ENCODE data around the gene TMPRSS6.

TMPRSS6 gene

DNA sequence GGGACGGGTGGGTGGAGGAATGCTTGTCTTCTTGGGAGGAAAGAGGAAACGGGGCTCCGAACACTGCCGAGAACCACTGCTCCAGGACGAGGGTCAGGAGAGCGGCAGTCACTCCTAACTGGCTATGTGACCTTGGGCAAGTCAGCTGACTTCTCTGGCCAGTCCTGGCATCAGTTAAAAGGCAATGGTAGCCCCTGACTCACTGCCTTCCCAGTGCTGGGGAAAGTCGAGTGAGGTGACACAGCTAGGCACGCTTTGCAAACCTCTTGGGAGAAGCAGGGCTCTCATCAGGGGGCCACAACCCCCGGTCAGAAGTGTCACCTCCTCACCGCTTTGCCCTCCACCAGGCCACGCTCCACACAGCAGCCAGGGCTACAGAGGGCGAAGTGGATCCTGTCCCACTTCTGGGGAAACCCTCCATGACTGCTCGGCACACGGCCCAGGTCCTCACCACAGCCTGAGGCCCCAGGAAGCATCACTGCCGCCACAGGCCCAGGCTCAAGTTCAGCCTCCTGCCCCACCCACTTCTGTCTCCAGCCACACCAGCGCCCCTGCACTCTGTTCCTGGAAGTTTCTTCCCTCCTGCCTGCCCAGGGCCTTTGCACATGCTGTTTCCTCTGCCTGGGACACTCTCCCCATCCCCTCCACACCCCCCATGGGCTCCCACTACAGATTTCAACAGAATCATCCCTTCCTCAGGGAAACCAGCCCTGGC lies 23.9 kb upstream of the TMPRSS6 start:
- no peaks in the 10 kb centered on the region for H3K27me3 ChIP-seq (ENCODE audit: low read length)
- no peak for TF ChIP-seq EZH2phosphoT487 (conservative IDR thresholded peaks at IDR 0.05; ENCODE audit: low read length)
- no peak overlapping the region for H2AFZ ChIP-seq (ENCODE audit: low read depth, low read length, severe bottlenecking)
- no peaks in the 10 kb centered on the region for H3K79me2 ChIP-seq (ENCODE audit: insufficient read depth, low read length)
- H3F3A ChIP-seq (ENCODE audit: insufficient read depth) = no peaks in the 10 kb centered on the region
- no peaks in the 10 kb centered on the region for H3K36me3 ChIP-seq (ENCODE audit: low read length)
- H3K27ac ChIP-seq (ENCODE audit: low read depth, low read length) = no peak overlapping the region
- no peak overlapping the region for H3K9ac ChIP-seq (ENCODE audit: low read length)
- no peaks in the 10 kb centered on the region for H4K20me1 ChIP-seq (ENCODE audit: low read depth, low read length)
- H3K9me3 ChIP-seq (ENCODE audit: insufficient read depth, low read length) = no peaks in the 10 kb centered on the region
- no peak overlapping the region for H3K4me3 ChIP-seq (ENCODE audit: insufficient read depth, low read length, poor library complexity, severe bottlenecking)
- H3K9me2 ChIP-seq (replicated peaks; ENCODE audit: insufficient read depth, low read length) = no peaks in the 10 kb centered on the region
- no peak overlapping the region for H3K4me2 ChIP-seq (ENCODE audit: low read depth, low read length, poor library complexity, severe bottlenecking)

DNA sequence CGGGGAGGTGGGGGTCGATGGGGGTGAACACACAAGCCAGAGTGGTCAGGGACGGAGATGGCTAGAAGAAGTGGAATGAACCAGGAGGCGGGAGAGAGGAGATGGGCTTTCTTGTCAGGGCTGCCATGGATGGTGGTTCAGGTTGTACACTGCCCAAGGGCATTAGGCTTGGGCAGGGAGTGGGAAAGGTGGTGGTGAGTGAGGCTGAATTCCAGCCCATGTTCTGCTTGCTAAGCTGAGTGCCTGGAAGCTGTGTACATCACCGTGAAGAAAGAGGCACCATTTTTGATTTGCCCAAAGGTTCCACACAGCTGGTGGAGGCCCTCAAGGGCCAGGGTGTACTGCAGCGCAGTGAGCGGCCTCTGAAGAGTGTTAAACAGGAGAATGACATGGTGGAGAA lies 23.3 kb upstream of the TMPRSS6 start:
- no peak overlapping the region for H3K27ac ChIP-seq (ENCODE audit: low read depth, low read length)
- H3K4me3 ChIP-seq (ENCODE audit: insufficient read depth, low read length, poor library complexity, severe bottlenecking) = no peak overlapping the region
- TF ChIP-seq EZH2phosphoT487 (conservative IDR thresholded peaks at IDR 0.05; ENCODE audit: low read length) = no peak
- TF ChIP-seq, protein P1, sequence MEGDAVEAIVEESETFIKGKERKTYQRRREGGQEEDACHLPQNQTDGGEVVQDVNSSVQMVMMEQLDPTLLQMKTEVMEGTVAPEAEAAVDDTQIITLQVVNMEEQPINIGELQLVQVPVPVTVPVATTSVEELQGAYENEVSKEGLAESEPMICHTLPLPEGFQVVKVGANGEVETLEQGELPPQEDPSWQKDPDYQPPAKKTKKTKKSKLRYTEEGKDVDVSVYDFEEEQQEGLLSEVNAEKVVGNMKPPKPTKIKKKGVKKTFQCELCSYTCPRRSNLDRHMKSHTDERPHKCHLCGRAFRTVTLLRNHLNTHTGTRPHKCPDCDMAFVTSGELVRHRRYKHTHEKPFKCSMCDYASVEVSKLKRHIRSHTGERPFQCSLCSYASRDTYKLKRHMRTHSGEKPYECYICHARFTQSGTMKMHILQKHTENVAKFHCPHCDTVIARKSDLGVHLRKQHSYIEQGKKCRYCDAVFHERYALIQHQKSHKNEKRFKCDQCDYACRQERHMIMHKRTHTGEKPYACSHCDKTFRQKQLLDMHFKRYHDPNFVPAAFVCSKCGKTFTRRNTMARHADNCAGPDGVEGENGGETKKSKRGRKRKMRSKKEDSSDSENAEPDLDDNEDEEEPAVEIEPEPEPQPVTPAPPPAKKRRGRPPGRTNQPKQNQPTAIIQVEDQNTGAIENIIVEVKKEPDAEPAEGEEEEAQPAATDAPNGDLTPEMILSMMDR (IDR thresholded peaks at IDR 0.05; ENCODE audit: insufficient read depth, low read length, poor library complexity, severe bottlenecking) = no peak
- no peaks in the 10 kb centered on the region for H3K9me3 ChIP-seq (ENCODE audit: insufficient read depth, low read length)
- H3K36me3 ChIP-seq (ENCODE audit: low read length) = no peaks in the 10 kb centered on the region
- H3K27me3 ChIP-seq (ENCODE audit: low read length) = no peaks in the 10 kb centered on the region
- H3K9me2 ChIP-seq (replicated peaks; ENCODE audit: insufficient read depth, low read length) = no peaks in the 10 kb centered on the region
- H3K9ac ChIP-seq (ENCODE audit: low read length) = no peak overlapping the region
- no peaks in the 10 kb centered on the region for H4K20me1 ChIP-seq (ENCODE audit: low read depth, low read length)
- H2AFZ ChIP-seq (ENCODE audit: low read depth, low read length, severe bottlenecking) = no peak overlapping the region
- H3K4me2 ChIP-seq (ENCODE audit: low read depth, low read length, poor library complexity, severe bottlenecking) = no peak overlapping the region
- H3F3A ChIP-seq (ENCODE audit: insufficient read depth) = no peaks in the 10 kb centered on the region
- no peaks in the 10 kb centered on the region for H3K79me2 ChIP-seq (ENCODE audit: insufficient read depth, low read length)

DNA sequence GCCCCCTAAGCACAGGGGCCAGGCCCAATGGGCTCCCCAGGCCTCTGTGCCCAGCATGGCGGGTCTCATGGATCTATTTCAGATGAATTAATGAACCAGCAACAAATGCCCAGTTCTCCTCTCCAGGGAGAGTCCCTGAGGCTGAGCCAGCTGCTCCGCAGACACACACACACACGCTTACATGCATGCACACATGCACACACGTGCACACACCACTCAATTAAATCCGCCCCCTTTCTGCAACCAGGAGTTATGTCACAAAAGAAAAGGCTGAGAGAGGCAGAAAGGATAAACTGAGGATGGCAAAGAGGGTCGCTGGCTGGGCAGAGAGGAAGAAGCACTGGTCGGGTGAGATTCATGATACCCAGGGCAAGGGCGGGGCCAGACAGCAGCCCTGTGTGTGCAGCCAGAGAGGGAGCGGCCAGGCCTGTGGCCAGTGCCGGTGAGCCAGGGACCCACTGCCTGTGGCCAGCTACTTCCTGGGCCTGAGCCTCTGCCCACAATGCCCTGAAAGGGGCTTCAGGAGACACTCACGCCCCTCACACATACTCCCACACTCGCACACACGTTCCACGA lies 20.4 kb upstream of the TMPRSS6 start:
- no peak overlapping the region for H3K27ac ChIP-seq (ENCODE audit: low read depth, low read length)

More for the DNA sequence above, 20.4 kb upstream of the TMPRSS6 start:
- Histone ChIP-seq H3K9me3 (ENCODE audit: insufficient read depth, low read length) (no peaks in the 10 kb centered on the region), H3F3A (ENCODE audit: insufficient read depth) (no peaks in the 10 kb centered on the region), H3K79me2 (ENCODE audit: insufficient read depth, low read length) (no peaks in the 10 kb centered on the region), H4K20me1 (ENCODE audit: low read depth, low read length) (no peaks in the 10 kb centered on the region), H3K9ac (ENCODE audit: low read length) (no peak overlapping the region), H2AFZ (ENCODE audit: low read depth, low read length, severe bottlenecking) (no peak overlapping the region), H3K36me3 (ENCODE audit: low read length) (no peaks in the 10 kb centered on the region), H3K4me2 (ENCODE audit: low read depth, low read length, poor library complexity, severe bottlenecking) (no peak overlapping the region), H3K4me3 (ENCODE audit: insufficient read depth, low read length, poor library complexity, severe bottlenecking) (no peak overlapping the region), H3K9me2 (replicated peaks; ENCODE audit: insufficient read depth, low read length) (no peaks in the 10 kb centered on the region), H3K27me3 (ENCODE audit: low read length) (no peaks in the 10 kb centered on the region)
- TF ChIP-seq EZH2phosphoT487 (conservative IDR thresholded peaks at IDR 0.05; ENCODE audit: low read length) = no peak
- TF ChIP-seq, protein P1 (IDR thresholded peaks at IDR 0.05; ENCODE audit: insufficient read depth, low read length, poor library complexity, severe bottlenecking) = no peak

All from SU-DHL-6 (cell line).